Measurements from ENCODE around the gene MAGEB6.
"Not testable (repeated sequence)": the region's sequence is repeated elsewhere in the genome, so short reads cannot be mapped to it uniquely, and the experiment has no call there.

The MAGEB6 gene, protein sequence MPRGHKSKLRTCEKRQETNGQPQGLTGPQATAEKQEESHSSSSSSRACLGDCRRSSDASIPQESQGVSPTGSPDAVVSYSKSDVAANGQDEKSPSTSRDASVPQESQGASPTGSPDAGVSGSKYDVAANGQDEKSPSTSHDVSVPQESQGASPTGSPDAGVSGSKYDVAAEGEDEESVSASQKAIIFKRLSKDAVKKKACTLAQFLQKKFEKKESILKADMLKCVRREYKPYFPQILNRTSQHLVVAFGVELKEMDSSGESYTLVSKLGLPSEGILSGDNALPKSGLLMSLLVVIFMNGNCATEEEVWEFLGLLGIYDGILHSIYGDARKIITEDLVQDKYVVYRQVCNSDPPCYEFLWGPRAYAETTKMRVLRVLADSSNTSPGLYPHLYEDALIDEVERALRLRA

GRCh38 chrX:26192204-26192603 is at the start of gene MAGEB6:
Gene MAGEB6 (plus strand): TSS chrX:26192440. CDS start chrX:26193847, 1,407 bp downstream.
- DNase-seq = no peak

DNA sequence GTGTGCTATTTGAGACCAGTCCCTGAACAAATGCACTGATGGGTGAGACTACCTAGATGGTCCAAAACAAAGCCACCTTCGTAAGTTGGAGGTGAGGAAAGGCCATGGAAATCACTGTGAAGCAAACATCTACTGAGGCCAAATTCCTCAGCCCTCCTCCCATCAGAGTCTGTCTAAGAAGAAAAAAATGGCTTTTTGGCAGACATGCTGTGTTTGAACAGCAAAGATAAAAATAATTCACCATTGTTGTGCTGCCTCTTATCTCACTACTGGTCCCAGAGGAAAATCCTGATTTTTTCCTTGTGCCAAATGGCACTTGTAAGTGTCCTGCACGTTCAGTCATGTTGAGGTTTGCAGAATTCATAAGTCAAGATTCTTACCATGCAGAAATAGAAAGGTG is 46.2 kb upstream of the MAGEB6 start:
- DNase-seq = no peak

DNA sequence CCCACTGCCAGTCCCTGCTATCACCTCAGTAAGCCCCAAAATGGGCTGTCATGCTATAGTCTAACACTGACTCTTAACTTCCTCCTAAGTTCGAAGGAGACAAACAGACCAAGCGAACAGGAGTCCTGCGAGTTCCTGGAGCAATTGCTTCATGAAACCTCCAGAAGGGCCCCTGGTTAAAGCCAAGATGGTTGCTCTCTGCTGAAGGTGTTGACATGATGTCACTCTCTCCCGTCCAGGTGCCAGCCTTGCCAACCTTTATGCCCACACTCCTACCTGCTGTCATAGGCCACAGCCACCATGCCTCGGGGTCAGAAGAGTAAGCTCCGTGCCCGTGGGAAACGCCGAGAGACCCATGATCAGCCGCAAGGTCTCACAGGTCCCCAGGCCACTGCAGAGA is 31.9 kb upstream of the MAGEB6 start, which contains the start of gene MAGEB6B:
TSS of gene MAGEB6B (plus strand) at position 301 of the 400 bp plus-strand sequence. CDS start at position 301, 0 bp downstream.
- DNase-seq = no peak

DNA sequence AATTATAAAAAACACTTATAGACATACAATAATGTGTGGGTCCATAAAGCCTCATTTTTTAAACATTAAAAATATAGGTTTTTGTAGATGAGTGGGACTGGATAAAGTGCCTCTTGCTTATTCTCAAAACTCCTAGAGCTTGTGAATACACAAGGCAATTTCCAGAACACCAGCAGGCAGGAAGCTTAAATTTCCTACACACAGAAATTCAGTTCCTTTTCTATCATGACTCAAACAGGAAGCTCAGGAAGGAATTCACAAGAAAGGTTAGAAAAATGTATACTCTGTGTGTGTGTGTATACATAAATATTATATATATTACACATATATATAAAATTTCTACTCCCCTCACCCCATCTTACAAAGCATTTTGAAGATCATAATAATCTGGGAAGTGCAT is 11.3 kb downstream of the MAGEB6 start:
- no peak for DNase-seq

GRCh38 chrX:26204717-26205116 is 12.5 kb downstream of the MAGEB6 start:
- DNase-seq = not testable (repeated sequence)

GRCh38 chrX:26208012-26208411 is 15.8 kb downstream of the MAGEB6 start:
- no peak for DNase-seq

GRCh38 chrX:26215869-26216268 is 23.6 kb downstream of the MAGEB6 start, which contains the start of gene MAGEB5:
Gene MAGEB5 (plus strand): TSS chrX:26216169. CDS start chrX:26217302, 1,133 bp downstream.
- DNase-seq = no peak

DNA sequence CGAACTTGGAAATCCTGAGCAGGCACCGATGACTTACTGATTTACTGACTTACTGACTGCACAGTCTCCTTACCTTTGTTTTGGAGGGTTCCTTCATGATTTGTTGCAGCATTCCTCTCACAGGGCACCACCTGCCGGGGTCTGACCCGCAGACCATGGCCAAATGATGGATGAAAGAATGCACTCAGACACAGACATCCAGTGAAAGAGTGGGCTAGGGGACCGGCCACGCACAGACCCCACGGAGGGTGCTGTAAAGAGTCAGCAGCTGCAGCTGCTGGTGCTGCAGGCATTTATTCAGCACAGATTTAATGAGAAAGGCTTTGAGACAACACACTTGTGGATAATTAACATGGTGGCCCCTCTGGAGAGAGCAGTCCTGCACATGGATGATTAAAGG is 27.1 kb downstream of the MAGEB6 start:
- DNase-seq = no peak

DNA sequence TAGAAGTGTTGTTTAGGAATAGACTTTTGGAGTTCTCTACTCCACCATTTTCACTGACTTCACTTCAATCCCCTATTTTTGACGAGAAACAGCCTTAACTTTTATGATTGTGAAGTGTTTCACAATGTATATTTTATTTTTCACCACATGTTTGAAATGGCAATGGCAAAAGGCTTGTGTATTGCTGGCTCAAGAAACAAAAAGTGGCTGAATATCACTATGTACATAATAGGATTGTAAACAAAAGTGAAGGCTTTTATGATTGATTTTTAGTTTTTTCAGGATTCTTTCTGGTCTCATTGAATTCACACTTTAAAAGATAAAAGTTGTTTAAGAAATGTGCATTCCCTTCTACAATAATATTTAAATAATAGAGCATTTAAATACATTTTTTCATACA is 41.9 kb downstream of the MAGEB6 start:
- DNase-seq = no peak
